OCI-LY1 (cell line): ENCODE measurements around the gene CTDSP2.

Source experiments
- H2AFZ ChIP-seq: fragments of 200-600 bp; sonication (generic), shearing (Covaris generic); 2 replicates; pipeline ENCODE4 v1.6.0; 2014; ENCODE audit warnings: antibody characterized with exemption, mild to moderate bottlenecking, low read length
- H3F3A ChIP-seq: fragments of 200-600 bp; sonication (generic), shearing (Covaris generic); 2 replicates; pipeline ENCODE4 v1.6.0; 2014; ENCODE audit warnings: mild to moderate bottlenecking, antibody characterized with exemption, low read length, moderate library complexity; ENCODE audit not compliant: insufficient read depth
- H3K27ac ChIP-seq: fragments of 200-600 bp; sonication (generic); 2 replicates; pipeline ENCODE4 v1.5.1; 2014; ENCODE audit warnings: low read length, mixed run types, mild to moderate bottlenecking, low read depth; ENCODE audit not compliant: poor library complexity, severe bottlenecking
- H3K27me3 ChIP-seq: fragments of 200-600 bp; sonication (generic); 2 replicates; pipeline ENCODE4 v1.6.0; 2014; ENCODE audit warnings: antibody characterized with exemption, mild to moderate bottlenecking, low read length, moderate library complexity; ENCODE audit not compliant: insufficient read depth
- H3K36me3 ChIP-seq: fragments of 200-600 bp; sonication (generic); 2 replicates; pipeline ENCODE4 v1.6.1; 2014; ENCODE audit warnings: mild to moderate bottlenecking, antibody characterized with exemption, low read length, moderate library complexity, mixed read lengths; ENCODE audit not compliant: insufficient read depth
- H3K4me1 ChIP-seq: fragments of 200-600 bp; sonication (generic); 2 replicates; pipeline ENCODE4 v1.5.1; 2014; ENCODE audit warnings: mild to moderate bottlenecking, low read length, moderate library complexity; ENCODE audit not compliant: insufficient read depth, severe bottlenecking
- H3K4me2 ChIP-seq: fragments of 200-600 bp; sonication (generic), shearing (Covaris generic); 2 replicates; pipeline ENCODE4 v1.6.1; 2014; ENCODE audit warnings: low read length
- H3K4me3 ChIP-seq: fragments of 200-600 bp; sonication (generic); 2 replicates; pipeline ENCODE4 v1.5.1; 2014; ENCODE audit warnings: low read length, low read depth, mild to moderate bottlenecking, mixed read lengths; ENCODE audit not compliant: poor library complexity, severe bottlenecking
- H3K79me2 ChIP-seq: fragments of 200-600 bp; shearing (Covaris generic); 2 replicates; pipeline ENCODE4 v1.6.1; 2016; ENCODE audit warnings: mixed run types, low read length, mixed read lengths; ENCODE audit not compliant: insufficient read depth
- H3K9ac ChIP-seq: fragments of 200-600 bp; sonication (generic), shearing (Covaris generic); 2 replicates; pipeline ENCODE4 v1.6.1; 2014; ENCODE audit warnings: mild to moderate bottlenecking, low read length, mixed read lengths
- H3K9me2 ChIP-seq: fragments of 200-600 bp; sonication (generic), shearing (Covaris generic); 2 replicates; pipeline ENCODE4 v1.6.1; 2014; ENCODE audit warnings: low read depth, mild to moderate bottlenecking, low read length, mixed read lengths
- H3K9me3 ChIP-seq: fragments of 200-600 bp; shearing (Covaris generic); 2 replicates; pipeline ENCODE4 v1.6.1; 2014; ENCODE audit warnings: low read length, mixed read lengths
- H4K20me1 ChIP-seq: fragments of 200-600 bp; sonication (generic), shearing (Covaris generic); 2 replicates; pipeline ENCODE4 v1.6.0; 2016; ENCODE audit warnings: mild to moderate bottlenecking, low read length; ENCODE audit not compliant: insufficient read depth
- EZH2 ChIP-seq: fragments of 200-600 bp; sonication (generic), shearing (Covaris generic); IDR thresholded peaks from 2 replicates; pipeline ENCODE4 v1.8.0; 2017; ENCODE audit warnings: borderline replicate concordance, mixed run types, mild to moderate bottlenecking, antibody characterized with exemption, low read length, moderate library complexity, mixed read lengths
- TF ChIP-seq, protein P1 (sequence below): fragments of 200-600 bp; sonication (generic), shearing (Covaris generic); IDR thresholded peaks from 2 replicates; pipeline ENCODE4 v1.5.1; 2017; ENCODE audit warnings: mild to moderate bottlenecking, antibody characterized with exemption, low read length, moderate library complexity, mixed read lengths

Gene CTDSP2

DNA sequence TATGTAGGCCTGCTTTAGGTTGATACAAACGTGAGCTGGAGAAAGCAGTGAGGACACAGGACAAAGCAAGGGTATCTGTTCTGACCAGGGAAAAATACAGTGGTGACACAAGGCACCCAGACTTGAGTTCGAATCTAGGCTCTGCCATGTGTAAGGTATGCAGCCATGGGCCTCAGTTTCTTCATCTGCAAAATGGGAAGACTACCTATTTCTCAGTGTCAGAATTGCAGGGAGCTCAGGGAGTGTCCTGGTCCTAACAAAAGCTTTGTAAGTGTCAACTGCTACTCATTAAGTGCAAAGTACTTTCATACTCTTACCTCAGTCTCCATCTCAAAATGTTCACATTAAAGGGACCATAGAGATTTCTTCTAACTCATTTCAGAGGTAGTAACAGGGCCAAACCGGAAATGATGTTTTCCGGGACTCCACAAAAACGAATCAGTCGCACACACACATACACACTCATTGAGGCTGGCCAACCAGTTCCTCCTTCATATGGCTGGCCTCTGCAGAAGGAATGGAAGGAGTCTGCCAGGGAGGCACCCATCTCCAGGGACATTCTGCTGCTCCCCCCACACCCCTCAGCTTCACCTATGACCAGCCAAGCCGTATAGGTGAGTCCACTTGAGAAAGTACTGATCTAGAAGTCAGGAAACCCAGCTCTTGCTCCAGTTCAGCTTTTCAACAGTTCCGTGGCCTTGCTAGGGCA is 7.8 kb downstream of the CTDSP2 start:
- no peak overlapping the region for H3K9ac ChIP-seq
- no peaks in the 10 kb centered on the region for H3K9me3 ChIP-seq
- no peaks in the 10 kb centered on the region for H4K20me1 ChIP-seq
- no peaks in the 10 kb centered on the region for H3K9me2 ChIP-seq
- H3F3A ChIP-seq = no peaks in the 10 kb centered on the region
- TF ChIP-seq EZH2 = no peak
- TF ChIP-seq, protein P1, sequence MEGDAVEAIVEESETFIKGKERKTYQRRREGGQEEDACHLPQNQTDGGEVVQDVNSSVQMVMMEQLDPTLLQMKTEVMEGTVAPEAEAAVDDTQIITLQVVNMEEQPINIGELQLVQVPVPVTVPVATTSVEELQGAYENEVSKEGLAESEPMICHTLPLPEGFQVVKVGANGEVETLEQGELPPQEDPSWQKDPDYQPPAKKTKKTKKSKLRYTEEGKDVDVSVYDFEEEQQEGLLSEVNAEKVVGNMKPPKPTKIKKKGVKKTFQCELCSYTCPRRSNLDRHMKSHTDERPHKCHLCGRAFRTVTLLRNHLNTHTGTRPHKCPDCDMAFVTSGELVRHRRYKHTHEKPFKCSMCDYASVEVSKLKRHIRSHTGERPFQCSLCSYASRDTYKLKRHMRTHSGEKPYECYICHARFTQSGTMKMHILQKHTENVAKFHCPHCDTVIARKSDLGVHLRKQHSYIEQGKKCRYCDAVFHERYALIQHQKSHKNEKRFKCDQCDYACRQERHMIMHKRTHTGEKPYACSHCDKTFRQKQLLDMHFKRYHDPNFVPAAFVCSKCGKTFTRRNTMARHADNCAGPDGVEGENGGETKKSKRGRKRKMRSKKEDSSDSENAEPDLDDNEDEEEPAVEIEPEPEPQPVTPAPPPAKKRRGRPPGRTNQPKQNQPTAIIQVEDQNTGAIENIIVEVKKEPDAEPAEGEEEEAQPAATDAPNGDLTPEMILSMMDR = no peak
- no peaks in the 10 kb centered on the region for H3K79me2 ChIP-seq
- H3K36me3 ChIP-seq = no peaks in the 10 kb centered on the region
- H3K27me3 ChIP-seq = no peaks in the 10 kb centered on the region
- no peak overlapping the region for H3K27ac ChIP-seq
- no peak overlapping the region for H3K4me2 ChIP-seq
- H3K4me3 ChIP-seq = no peak overlapping the region
- peaks cover 38% of the 10 kb centered on the region for H3K4me1 ChIP-seq
- H2AFZ ChIP-seq = no peak overlapping the region

DNA sequence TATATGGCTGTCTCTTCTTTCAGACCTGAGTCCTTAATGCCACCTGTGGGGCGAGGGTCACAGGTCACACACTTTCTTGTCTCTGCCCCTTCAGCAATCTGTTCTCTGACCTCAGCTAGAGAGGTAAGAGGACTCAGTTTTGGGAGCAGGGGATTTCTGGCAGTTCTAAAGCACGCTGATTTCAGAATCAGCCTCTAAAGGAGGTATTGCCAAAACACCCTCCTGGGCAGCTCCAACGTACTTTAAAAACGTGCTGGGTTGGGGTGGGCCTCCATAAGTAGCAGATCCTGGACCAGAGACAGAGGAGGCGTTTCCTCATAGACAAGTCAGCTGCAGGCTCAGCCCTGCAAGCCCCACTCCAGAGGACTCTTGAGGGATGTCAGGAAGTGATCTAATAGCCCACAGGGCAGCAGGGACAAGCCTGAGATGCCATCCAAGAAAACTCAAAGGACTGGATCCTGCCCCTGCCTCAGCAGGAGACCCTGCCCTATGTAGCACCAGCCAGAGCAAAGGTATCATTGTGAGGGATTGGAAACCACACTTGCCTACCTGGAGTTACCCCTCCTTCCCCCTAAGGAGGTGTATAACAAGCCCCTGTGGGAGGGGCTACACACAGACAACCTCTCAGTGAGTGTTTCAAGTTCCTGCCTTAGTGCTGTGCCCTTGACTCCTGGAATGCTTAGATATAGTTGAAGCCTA is 8.5 kb downstream of the CTDSP2 start:
- Histone ChIP-seq H3K27ac (no peak overlapping the region), H3K36me3 (no peaks in the 10 kb centered on the region), H4K20me1 (no peaks in the 10 kb centered on the region), H3K9me3 (no peaks in the 10 kb centered on the region), H3K4me3 (no peak overlapping the region), H3K79me2 (no peaks in the 10 kb centered on the region), H3K9ac (no peak overlapping the region), H3K9me2 (no peaks in the 10 kb centered on the region), H3K4me1 (peaks cover 36% of the 10 kb centered on the region), H2AFZ (no peak overlapping the region), H3F3A (no peaks in the 10 kb centered on the region), H3K4me2 (no peak overlapping the region), H3K27me3 (no peaks in the 10 kb centered on the region)
- no peak for TF ChIP-seq EZH2
- TF ChIP-seq, protein P1 = no peak

DNA sequence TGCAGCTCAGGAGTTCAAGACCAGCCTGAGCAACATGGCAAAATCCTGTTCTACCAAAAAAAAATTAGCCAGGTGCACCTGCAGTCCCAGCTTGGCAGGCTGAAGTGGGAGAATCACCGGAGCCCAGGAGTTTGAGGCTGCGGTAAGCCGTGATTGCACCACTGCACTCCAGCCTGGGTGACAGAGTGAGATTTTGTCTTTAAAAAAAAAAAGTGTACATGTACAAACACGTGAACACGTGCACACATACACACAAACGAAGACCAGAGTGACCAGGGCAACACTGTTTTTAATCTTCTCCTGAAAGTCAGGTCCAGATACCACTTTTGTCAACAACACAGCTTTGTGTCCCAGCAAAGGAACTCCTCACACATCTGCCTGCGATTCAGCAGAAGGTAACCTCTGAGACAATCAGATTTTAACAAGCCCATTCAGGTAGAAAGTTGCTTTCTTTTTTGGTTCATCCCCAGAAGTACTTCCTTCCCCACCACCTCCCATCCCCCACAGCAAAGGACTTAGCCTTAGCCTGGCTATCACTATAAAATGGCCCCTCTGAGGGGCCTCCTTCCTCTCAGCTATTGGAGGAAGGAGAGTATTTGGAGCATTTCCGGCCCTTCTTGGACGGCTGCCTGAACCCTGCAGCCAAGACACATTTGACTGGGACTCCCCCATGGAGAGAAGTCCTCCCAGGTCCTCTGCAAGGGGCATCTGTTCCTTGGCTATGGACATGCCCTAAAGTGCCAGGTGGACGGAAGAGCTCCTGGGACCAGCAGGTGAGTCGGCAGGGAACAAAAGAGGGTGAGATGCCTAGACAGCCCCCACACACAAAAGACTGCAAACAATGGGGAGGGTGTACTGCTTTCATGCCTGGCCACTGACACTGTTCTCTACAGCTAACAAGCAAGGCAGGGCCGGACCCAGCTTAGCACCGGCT is 9.8 kb downstream of the CTDSP2 start:
- Histone ChIP-seq H3K9me2 (no peaks in the 10 kb centered on the region), H3K9ac (no peak overlapping the region), H3K4me1 (peaks cover 27% of the 10 kb centered on the region), H4K20me1 (no peaks in the 10 kb centered on the region), H3K36me3 (no peaks in the 10 kb centered on the region), H3K9me3 (no peaks in the 10 kb centered on the region), H3K4me2 (peak overlapping the region; percentile 29; the same call in 1 of the 2 replicates), H3F3A (no peaks in the 10 kb centered on the region), H3K4me3 (no peak overlapping the region), H3K27ac (no peak overlapping the region), H3K79me2 (no peaks in the 10 kb centered on the region), H2AFZ (no peak overlapping the region), H3K27me3 (no peaks in the 10 kb centered on the region)
- TF ChIP-seq, protein P1 = no peak
- no peak for TF ChIP-seq EZH2
